NCI-H146 treated with DMSO at 0.1 percent for 48 hours (cell line): Measurements from ENCODE around the gene SHROOM3.
A peak's percentile ranks its signal among the peaks of the same experiment; 100 is the strongest.

ENCODE experiments used
- DNase-seq: peaks from one replicate; lab custom pipeline; 2025; ENCODE audit not compliant: unreplicated experiment; lab: John Stamatoyannopoulos, UW

Gene SHROOM3

DNA sequence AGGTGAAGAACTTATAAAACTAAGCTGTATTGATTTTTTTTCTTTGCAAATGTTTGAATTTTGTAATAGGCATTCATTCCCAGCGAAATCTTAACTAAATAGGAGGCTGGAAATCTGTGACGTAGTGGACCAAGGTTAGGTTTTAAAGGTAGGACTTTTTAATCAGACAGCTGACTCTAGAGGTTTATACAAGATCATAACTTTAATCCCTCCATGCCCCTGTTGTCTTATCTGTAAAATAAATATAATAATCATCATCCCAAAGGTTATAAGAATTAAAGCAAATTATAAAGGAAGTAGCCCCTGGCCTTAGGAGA lies 101.3 kb downstream of the SHROOM3 start:
- no peak for DNase-seq

DNA sequence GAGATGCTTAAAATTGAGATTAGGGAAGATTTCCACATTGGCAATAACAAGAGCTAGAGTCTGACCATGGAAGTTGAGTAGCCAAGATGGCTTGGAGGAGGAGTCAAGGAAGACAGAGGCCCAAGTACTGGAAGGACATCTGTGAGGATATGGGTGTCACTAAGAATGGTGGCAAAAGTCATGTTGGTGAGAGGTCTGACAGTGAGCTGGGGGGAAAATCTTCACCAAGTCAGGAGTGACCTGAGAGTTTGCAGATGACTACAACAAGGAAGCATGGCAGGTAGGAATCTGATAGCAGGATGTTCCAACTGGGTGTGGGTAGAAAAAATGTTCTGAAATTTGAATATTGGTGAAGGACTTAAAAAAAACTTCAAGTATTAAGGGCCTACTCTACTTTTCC lies 103.3 kb downstream of the SHROOM3 start:
- DNase-seq = no peak

DNA sequence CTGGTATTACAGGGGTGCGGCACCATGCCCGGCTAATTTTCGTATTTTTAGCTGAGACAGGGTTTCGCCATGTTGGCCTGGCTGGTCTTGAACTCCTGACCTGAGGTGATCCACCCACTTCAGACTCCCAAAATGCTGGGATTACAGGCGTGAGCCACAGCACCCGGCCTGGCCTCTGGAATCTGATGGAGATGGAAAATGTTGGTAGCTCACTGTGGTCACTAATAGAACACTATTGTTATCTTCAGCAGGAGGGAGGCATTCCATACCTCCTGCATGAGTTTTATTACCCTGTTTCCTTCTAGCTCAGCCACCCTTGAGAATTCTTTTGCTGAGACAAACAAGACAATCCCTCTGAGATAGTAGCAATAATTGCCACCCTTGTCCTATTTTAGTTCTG lies 105.0 kb downstream of the SHROOM3 start:
- no peak for DNase-seq

DNA sequence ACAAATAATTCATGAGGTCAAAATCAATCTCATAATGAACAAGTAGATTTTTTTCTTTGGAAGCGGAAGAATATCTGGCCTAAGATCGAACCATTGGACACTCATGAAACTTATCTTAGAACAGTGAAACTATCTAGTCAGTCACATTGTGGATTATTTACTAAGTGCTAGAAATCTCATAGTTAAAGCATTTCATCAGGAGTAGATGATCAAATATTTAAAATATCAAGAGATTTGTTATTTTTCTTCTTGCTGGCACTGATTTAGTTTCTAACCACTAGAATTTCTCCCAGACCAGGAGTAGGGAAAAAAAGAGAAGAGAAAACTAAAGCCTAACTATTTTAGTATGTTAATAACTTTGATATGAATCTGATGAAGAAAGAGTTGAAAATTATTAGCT lies 105.5 kb downstream of the SHROOM3 start:
- DNase-seq = no peak

DNA sequence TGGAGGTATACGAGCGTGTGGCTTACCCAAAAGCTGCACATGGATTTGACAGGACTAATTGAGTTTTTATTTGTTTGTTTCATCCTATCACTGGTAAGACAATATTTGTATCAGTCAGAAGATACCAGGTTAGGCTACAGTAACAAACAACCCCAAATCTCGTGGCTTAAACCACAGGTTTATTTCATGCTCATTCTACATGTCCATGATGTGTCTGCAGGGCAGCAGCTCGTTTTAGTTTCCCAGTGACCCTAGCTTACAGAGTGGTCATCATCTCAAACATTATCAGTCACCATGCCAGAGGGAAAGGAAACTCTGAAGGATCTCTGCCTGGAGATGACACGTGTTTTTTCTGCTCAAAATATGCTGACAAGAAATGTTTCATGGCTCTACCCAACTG lies 108.3 kb downstream of the SHROOM3 start:
- DNase-seq = no peak

DNA sequence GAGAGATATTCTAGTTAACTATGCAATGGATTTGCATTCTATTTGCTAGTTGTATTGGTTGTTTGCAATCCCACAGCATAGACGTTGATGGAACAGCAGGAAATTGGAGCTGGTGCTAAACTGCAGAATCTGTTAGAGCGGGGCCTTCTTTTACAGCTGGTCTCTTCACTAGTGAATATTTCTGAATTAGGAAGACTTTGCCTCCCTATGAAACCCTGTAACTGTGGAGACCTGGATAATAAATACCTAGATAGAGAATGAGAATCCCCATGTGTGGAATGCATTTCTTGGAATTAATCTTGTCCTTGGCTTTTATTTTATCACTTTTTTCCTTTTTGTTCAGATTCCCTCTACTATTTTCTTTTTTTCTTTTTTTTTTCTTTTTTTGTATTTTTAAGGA lies 109.7 kb downstream of the SHROOM3 start:
- no peak for DNase-seq

DNA sequence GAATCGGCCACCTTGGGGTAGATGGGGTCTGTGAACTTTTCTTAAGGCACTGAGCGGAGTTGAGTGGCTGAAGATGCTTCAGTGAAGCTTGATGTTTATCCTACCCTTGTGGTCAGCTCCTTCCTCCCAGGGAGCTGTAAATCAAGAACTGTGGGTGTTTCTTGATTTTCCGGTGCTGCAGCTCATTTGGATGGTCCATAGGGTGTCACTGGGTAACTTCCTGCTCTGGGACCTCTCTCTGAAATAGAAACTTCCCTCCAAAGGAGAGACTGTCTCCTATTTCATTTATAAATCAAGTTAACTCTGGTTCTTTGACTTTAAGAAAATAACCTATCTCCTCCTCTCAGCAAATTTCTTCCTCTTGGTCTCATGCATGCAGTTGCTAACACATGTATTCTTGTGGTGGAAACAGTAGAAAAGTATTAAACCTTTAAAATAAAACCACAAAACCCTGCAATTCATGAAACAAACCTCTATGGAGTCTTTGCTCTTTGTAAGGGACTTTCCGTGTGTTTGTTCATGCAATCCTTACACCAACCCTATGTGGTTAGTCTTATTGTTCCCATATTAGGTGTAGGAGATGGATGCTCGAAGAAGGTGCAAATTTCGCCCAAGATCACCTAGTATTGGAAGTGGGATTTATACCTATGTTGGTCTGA lies 110.3 kb downstream of the SHROOM3 start:
- no peak for DNase-seq

DNA sequence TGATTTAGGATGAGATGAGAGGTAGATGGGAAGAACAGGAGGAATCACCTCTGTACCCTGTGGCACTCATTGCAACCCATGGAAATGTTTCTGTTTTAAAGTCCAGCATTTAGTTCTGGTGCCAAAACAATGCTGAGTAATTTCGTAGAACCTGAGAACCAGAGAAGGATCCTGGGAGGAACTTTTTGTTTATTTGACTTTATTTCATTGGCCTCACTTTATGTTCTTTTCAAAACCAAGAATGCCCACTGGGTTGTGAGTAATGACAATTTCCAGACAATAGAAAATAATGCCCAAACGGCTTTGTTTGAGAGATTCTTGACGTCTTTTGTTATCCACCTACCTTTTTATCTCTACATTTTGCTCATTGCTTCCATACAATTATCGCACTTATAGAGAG lies 111.3 kb downstream of the SHROOM3 start:
- no peak for DNase-seq

DNA sequence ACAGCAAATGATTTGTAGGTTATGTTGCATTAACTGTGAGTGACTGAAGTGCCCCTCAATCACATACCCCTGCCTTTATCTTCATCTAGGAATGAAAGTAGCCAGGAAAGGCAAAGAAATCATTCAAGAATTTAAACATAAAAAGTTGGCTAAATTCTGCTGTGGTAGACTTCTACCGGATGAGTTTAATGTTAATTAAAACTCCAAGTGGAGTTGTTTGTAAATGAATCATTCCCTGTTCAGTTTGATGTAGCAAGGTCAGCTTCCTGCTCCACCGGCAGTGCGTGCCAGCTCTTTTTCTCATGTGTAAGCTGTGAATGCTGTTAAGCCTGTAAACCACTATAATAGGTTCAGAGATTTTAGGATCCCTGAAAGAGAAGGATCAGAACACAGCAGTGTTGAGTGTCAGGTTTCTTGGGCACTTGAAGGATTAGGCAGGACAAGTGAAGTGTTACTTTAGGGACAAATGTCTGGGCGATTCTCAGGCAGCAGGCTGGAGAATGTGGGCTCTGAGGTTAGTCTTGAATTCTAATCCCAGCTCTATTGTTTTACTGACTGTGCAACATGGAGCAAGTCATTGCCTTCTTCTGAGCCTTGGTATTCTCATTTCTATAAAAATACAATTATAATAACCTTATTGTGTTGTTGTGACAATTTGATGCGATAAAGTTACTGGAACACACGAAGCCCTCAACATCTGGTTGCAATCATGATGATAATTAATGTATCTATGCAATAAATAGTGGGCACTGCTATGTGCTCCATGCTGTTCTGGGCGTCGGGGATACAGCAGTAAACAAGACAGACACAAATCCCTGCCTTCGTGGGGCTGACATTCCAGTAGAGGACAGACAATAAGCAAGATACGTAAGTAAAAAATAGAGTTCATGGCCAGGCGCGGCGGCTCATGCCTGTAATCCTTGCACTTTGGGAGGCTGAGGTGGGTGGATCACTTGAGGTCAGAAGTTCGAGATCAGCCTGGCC lies 112.0 kb downstream of the SHROOM3 start:
- DNase-seq = no peak

DNA sequence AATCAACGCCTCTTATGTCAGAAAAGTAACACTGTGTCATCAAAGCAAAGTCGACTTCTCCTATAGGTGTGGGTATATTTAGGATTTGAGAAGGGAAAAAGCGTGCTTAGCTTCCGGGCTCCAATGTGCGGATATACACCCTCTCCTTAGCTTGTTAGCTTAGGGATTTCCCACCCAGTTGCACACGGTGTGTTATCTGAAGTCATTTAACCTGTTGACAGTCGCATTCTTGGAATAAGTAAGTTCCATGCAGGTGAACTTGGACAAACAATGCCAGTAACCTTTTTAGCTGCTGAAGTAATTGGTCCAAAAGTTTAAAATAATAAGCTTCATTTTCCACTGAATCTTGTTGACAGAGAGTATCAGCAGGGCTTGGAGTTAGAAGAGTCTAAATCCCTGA lies 113.7 kb downstream of the SHROOM3 start:
- DNase-seq = no peak

DNA sequence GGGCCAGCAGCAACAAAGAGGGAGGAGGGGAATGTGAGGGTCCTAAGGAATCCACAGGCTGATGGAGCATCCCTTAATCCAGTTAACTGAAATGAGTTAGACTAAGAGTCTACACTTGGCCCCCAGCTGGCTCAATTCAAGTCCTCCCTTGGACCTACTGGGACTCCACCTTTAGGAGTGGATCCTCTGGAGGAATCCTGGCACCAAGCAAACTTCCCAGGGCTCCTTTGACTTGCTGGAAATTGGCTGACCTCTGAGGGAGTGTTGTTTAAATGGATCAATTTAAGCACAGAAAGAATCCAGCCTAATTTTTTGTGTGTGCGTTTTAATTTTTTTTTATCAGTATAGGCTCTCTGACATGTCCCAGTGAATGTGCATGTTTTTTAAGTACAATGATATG lies 114.7 kb downstream of the SHROOM3 start:
- no peak for DNase-seq

DNA sequence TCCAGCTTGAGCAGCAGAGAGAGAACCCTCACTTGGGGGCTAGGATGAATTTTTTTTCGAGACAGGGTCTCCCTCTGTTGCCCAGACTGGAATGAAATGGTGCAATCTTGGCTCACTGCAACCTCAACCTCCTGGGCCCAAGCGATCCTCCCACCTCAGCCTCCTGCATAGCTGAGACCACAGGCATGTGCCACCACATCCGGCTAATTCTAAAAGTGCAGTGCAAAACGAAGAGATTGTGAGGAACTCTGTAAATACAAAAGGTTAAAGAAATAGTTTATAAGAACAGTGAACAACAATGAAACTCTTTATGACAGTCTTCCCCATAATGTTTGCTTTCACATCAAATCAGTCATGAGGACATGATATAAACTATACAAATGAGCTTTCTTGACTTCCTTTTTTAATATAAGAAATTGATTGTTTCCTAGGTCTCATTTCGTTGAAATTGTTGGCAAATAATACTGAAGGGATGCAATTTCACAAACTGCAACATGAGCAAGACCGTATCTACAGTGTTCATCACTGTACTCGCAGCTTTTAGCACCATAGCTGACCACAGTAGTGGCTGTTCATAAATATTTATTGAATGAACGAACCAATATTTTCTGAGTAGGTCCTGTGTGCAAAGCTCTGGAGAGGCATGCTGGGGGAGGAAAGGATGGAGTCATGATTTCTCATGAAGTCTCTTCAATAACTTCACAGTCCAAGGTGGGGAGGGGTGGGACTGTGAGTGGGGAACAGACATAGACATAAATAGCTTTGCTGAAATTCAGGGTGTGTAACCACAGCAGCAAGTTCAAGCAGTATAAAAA lies 116.1 kb downstream of the SHROOM3 start:
- DNase-seq = no peak

DNA sequence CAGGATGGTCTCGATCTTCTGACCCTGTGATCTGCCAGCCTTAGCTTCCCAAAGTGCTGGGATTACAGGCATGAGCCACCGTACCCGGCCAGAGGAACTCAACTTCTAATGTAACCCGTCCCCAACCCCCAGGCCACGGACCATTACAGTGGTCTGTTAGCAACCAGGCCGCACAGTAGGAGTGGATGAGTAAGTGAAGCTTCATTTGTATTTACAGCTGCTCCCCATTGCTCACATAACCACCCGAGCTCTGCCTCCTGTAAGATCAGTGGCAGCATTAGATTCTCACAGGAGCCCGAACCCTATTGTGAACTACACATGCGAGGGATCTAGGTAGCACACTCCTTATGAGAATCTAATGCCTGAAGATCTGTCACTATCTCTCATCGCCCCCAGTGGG lies 119.6 kb downstream of the SHROOM3 start:
- DNase-seq = no peak

DNA sequence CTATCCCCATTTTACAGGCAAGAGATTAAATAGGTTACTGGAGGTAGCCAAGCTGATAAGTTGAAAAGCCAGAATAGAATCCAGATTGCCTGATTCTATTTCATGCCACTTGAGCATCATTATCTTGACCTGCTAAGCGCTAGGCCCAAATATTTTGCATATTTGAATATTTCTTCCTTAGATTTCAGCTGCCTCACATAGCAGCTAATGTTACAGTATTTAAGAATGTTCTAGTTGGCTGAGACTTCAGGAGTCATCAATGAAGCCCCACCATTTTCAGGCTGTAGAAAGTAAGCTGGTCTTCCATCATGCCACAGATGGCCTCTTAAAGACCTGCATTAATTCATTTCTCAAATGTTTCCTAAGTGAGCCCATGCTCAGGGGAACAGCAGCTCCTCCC lies 121.4 kb downstream of the SHROOM3 start:
- DNase-seq = no peak

DNA sequence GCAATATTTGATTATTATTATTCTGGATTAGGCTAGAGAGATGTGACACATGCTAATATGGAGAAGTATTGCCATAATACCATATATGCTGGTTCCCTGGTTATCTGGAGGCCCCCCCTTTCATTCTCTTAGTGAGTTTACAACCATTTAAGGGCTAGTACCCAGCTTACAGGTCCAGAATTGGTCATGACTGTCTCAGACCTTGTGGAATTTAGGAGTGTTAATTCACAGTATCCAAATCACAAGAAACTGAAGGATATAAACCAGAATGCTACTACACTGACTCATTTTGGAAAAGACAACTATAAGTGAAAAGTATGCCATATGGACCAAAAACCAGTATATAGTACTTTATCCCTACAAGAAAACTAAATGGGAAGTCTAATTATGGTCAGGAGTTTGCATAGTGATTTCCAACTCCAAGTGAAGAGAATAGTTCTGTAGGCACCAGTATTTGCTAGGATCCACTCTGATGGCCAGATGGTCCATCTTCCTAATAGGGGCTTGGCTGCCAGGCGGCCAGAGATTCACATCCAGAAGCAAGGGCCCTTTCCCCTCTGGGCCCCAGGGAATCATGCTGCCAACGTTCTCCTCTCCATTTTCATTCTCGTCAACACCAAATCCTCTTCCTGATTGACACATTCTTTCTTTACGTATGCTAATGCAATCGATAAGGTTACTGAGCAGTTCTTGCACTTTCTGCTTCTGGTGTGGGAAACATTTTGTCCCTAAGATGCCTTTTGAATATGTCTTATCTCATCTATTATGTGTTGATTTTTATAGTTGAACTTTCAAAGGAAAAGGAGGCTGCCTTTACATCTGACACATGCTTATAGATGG lies 123.6 kb downstream of the SHROOM3 start:
- no peak for DNase-seq

DNA sequence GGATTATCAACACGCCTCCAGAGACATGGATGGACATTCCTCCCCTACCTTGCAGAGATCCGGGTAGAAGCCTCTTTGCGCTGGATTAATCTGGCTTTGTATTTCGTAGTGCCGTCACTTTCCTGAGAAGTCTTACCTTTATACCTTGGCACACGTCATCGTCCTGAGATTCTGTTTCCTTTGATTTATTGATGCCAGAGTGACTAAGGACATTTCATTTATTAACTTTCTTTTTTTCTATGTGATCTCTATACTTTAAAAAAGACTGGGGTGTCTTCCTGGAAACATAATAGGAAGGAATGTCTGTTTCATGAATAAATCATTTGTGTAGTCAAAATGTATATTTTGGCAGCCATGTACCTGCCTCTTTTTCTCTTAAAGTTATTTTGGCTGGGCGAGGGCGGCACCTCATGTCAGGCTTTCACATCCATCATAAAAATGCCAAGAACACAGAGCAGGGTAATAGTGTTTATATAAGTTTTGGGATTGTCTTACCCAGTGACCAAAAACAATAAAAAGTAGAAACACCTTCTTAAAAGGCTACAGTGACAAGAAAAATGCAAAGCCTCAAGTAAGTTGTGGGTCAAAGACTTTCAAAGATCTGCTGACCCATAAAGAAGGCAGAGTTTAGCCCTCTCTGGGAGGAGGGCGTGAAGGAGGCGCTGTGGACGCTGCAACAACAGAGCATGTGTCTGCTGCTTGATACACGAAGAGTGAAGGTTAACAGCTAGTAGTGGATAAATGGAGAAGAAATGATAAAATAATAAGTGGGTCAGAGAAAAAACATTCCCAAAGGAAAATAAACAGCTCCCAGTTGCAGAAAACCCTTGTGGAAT lies 124.4 kb downstream of the SHROOM3 start:
- no peak for DNase-seq

DNA sequence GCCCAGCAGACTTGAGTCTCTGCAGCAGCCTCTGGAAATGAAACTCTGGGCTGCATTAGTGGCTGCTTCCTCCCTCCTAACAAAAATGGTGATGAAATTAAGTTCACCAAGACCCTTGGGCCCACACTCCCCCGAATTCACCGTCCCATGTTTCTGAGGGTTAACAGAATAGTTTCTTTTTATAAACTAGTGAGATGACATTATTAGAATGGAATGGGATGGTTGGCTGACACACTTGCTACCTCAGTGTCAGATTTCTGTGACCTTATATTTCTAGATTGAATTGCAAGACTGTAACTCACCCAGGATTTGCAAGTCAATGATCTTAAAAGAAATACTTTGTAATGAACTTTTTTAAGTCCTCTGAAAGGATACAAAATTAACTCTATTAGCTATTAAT lies 127.1 kb downstream of the SHROOM3 start:
- DNase-seq = no peak

DNA sequence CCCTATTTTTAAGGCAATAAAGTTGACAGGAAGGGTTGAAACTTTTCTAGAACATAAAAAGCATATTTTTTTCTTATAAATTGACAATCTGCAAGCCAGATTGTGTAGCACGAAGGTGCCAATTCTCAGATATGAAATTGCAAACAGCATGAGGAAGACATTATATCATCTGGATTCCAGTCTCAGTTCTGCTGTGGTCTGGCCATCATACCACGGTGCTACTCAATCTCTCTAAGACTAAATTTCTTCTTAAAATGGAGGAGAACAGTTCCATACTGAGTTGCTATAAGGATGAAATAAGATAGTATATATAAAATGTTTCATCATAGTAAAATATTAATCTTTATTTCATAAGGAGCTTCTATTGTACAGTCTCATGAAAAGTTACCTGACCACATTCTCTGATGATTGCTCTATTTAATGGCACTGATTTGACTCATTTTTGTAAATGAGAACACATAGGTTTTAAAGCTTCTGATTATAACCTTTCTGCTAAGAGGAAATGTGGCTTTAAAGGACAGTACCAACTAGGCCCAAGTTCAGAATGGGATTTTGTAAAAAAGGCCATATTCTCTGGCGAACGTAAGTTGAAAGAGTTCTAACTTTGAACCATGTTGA lies 127.9 kb downstream of the SHROOM3 start:
- DNase-seq = no peak

DNA sequence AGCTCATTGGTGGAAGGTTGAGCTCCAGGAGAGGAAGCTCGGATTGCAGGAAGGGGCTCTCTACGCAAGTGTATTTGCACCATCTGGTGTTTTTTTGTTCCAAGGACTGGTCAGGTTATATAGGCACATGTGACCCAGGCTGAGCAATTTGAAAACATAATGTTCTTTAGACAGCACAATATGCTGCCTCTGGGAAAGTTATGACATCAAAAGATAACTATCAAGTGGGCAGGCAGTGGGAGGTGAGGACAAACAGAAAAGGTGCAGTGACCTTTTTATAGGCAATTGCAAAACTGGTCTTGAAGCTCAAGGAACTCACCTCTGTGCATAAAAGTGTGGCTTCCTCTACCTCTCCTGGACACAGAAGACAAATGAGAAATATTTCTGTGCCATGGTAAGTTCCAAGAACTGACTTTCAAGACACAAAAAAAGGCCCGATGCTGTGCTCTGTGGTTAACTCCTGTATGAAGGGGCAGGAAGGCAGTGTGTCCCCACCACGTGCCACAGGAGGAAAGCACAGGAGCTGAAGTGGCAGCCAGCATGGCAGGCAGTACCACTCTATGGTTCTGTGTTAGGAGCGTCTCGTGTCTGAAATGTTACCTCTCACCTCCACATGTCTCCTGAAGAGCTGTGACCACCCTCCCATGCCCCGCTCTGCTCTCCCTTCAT lies 128.6 kb downstream of the SHROOM3 start:
- peak; percentile 20 for DNase-seq
